GM15510 (cell line): ENCODE results near the gene AMD1.

Experiments used
- POLR2A ChIP-seq: IDR thresholded peaks from 3 replicates; pipeline ENCODE4 v1.6.1; 2011; ENCODE audit warnings: borderline replicate concordance; ENCODE audit not compliant: insufficient read length; ENCODE audit errors: extremely low read depth

Gene AMD1

GRCh38 chr6:110895907-110896608 is 21.5 kb downstream of the AMD1 start:
- TF ChIP-seq POLR2A: no peak

- TF ChIP-seq POLR2A: no peak
Observed at GRCh38 chr6:110897433-110897832, 22.8 kb downstream of the AMD1 start.

GRCh38 chr6:110898111-110898510 is 23.5 kb downstream of the AMD1 start:
- TF ChIP-seq POLR2A: no peak

DNA sequence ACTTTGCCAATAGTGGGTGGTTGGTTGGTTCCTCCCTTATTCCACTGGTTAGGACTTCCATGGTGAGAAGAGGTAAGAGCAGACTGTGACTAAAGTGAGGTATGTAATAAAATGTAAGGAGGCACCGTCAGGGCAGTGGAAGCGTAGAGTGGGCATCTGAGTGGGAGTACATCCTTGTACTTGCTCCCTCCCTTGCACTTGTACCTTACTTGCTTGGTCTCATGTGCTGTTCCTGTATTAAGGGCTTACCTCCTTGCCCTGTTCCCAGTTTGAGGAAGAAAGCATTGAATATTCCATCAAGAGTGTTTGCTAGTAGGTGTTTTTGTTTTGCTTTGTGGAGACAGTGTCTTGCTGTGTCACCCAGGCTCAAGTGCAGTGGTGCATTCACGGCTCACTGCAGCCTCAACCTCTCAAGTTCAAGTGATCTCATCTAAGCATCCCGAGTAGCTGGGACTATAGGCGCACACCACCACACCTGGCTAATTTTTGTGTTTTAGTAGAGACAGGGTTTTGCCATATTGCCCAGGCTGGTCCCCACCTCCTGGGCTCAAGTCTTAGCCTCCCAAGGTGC is 25.5 kb downstream of the AMD1 start:
- TF ChIP-seq POLR2A: no peak

DNA sequence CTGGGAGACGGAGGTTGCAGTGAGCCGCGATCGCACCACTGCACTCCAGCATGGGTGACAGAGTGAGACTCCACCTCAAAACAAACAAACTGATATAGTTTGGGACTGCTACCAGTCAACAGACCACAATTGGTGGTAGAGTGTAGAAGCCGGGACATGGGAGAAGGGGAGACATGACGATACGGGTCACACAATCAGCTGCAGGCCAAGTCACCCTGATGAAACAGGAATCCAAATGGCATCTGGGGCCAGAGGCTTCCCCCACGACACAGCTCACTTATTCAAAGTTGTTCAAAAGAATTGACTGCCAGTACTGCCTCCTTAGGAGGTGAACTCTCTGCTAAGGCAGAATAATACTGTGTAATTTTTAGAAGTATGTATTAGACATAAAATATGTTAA is 27.5 kb downstream of the AMD1 start:
- TF ChIP-seq POLR2A: no peak

DNA sequence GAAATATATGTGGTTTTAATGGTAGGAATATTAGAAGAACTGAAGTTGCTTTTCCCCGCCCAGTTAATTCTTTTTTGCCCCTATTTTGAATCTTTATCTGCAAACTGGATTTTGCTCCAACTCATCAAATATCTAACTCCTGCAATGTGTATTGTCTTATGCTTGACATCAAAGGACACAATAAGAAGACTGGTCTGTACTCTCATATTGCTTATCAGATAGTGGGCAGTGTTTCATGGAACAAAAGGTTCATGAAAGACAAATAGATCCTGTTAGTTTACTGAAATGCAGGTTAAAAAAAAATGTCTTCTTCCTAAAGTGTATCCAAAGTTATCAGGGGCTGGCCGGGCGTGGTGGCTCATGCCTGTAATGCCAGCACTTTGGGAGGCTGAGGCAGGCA is 56.2 kb downstream of the AMD1 start:
- TF ChIP-seq POLR2A: no peak

- no peak for TF ChIP-seq POLR2A
Observed at GRCh38 chr6:110933912-110934311, 59.3 kb downstream of the AMD1 start.

GRCh38 chr6:110934381-110934898 is 59.9 kb downstream of the AMD1 start:
- TF ChIP-seq POLR2A: no peak

DNA sequence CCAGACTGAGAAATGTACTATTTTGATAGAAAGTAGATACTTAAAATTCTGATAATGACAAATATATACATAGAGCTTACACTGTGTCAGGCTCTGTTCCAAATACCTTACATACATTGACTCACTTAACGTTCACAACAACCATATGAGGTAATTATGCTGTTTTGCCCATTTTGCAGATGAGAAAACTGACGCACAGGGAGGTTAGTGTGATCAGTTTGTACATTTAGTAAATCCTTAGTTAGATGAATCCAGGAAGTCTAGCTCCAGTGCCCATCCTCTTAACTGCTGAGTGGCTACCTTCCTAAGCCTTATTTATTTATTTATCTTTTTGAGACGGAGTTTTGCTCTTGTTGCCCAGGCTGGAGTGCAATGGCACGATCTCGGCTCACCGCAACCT is 60.6 kb downstream of the AMD1 start:
- TF ChIP-seq POLR2A: no peak

GRCh38 chr6:110938171-110938570 is 63.6 kb downstream of the AMD1 start:
- TF ChIP-seq POLR2A: no peak

DNA sequence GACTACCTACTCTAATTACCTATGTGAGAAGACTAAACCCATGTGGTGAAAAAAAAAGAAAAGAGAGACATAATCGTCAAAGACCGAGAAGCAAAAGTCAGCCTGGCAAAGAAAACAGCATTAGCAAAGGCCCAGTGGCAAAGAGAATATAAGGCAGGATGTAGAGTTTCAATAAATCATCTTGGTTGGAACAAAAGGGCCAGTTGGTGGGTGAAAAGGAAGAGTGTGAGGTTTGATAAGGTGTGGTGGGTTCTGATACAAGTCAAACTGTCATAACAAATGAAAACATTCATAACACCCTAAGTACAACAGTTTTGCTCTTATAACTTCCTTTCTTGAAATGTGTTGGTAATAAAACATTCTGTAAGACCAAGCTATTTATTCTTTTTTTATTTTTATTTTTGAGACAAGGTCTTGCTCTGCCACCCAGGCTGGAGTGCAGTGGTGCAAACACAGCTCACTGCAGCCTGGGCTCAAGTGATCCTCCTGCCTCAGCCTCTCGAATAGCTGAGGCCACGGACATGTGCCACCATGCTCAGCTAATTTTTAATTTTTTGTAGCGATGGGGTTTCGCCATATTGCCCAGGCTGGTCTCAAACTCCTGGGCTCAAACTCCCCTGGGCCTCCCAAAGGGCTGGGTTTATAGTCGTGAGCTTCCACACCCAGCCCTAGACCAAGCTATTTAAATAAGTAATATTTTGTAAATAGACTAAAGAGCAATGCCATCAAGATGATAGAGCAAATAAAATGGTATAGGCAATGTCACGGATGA is 65.0 kb downstream of the AMD1 start:
- TF ChIP-seq POLR2A: no peak

DNA sequence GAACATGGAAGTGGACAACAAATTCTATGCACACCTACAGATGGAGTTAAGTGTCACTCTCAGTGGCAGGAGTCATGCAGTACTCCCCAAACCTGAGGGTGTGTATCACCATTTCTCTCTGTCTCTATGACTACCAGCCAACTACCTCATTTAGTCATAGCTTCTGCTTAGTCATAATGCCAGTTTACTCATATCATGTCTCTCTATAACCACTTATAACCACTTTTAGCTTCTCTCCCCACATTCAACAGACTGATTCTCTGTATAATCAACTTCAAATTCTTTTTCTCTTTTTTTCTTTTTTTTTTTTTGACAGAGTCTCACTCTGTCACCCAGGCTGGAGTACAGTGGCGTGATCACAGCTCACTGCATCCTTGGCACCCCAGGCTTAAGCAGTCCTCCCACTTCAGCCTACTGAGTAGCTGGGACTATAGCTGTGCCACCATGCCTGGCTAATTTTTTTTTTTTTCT is 70.1 kb downstream of the AMD1 start:
- TF ChIP-seq POLR2A: no peak
